ENCODE data around the gene ANO7.

Gene ANO7

GRCh38 chr2:241214766-241215165 is 26.3 kb downstream of the ANO7 start:
- peaks cover 3% of the 10 kb centered on the region for H3K4me1 ChIP-seq (ENCODE audit: insufficient read depth, low read length)
- no peaks in the 10 kb centered on the region for H3K27me3 ChIP-seq (ENCODE audit: control insufficient read depth in 1 of 2, insufficient read depth in 2 of 2, low read length in 2 of 2)
- no peaks in the 10 kb centered on the region for H3K9me3 ChIP-seq (ENCODE audit: low read length)
- H3K36me3 ChIP-seq (ENCODE audit: insufficient read depth, low read length): no peaks in the 10 kb centered on the region
- H3K9ac ChIP-seq (ENCODE audit: low read length): no peak overlapping the region
- no peak overlapping the region for H3K4me3 ChIP-seq (ENCODE audit: low read depth in 1 of 2, low read length in 2 of 2)
- H3K27ac ChIP-seq (ENCODE audit: low read depth, low read length): no peak overlapping the region

- Histone ChIP-seq H3K27me3 (ENCODE audit: control insufficient read depth in 1 of 2, insufficient read depth in 2 of 2, low read length in 2 of 2) (no peaks in the 10 kb centered on the region), H3K36me3 (ENCODE audit: insufficient read depth, low read length) (no peaks in the 10 kb centered on the region), H3K9ac (ENCODE audit: low read length) (no peak overlapping the region), H3K27ac (ENCODE audit: low read depth, low read length) (no peak overlapping the region), H3K4me3 (ENCODE audit: low read depth in 1 of 2, low read length in 2 of 2) (no peak overlapping the region), H3K4me1 (ENCODE audit: insufficient read depth, low read length) (peaks cover 3% of the 10 kb centered on the region), H3K9me3 (ENCODE audit: low read length) (no peaks in the 10 kb centered on the region)
These were observed 26.9 kb downstream of the ANO7 start for GRCh38 chr2:241215421-241215820.

GRCh38 chr2:241216211-241216761 is 27.8 kb downstream of the ANO7 start:
- Histone ChIP-seq H3K9ac (ENCODE audit: low read length) (no peak overlapping the region), H3K27ac (ENCODE audit: low read depth, low read length) (no peak overlapping the region), H3K4me1 (ENCODE audit: insufficient read depth, low read length) (peaks cover 3% of the 10 kb centered on the region), H3K4me3 (ENCODE audit: low read depth in 1 of 2, low read length in 2 of 2) (no peak overlapping the region), H3K9me3 (ENCODE audit: low read length) (no peaks in the 10 kb centered on the region), H3K36me3 (ENCODE audit: insufficient read depth, low read length) (no peaks in the 10 kb centered on the region), H3K27me3 (ENCODE audit: control insufficient read depth in 1 of 2, insufficient read depth in 2 of 2, low read length in 2 of 2) (no peaks in the 10 kb centered on the region)

- H3K27ac ChIP-seq (ENCODE audit: low read depth, low read length): peak overlapping the region; percentile 52
- no peaks in the 10 kb centered on the region for H3K27me3 ChIP-seq (ENCODE audit: control insufficient read depth in 1 of 2, insufficient read depth in 2 of 2, low read length in 2 of 2)
- no peak overlapping the region for H3K9ac ChIP-seq (ENCODE audit: low read length)
- H3K9me3 ChIP-seq (ENCODE audit: low read length): no peaks in the 10 kb centered on the region
- H3K4me3 ChIP-seq (ENCODE audit: low read depth in 1 of 2, low read length in 2 of 2): peak overlapping the region; percentile 38 to 45
- no peaks in the 10 kb centered on the region for H3K36me3 ChIP-seq (ENCODE audit: insufficient read depth, low read length)
- peaks cover 3% of the 10 kb centered on the region for H3K4me1 ChIP-seq (ENCODE audit: insufficient read depth, low read length)
These were observed 29.0 kb downstream of the ANO7 start for GRCh38 chr2:241217320-241218031.

GRCh38 chr2:241218131-241219029 is 29.9 kb downstream of the ANO7 start:
- Histone ChIP-seq H3K27ac (ENCODE audit: low read depth, low read length) (no peak overlapping the region), H3K4me3 (ENCODE audit: low read depth in 1 of 2, low read length in 2 of 2) (peak overlapping the region; percentile 27 to 32), H3K27me3 (ENCODE audit: control insufficient read depth in 1 of 2, insufficient read depth in 2 of 2, low read length in 2 of 2) (no peaks in the 10 kb centered on the region), H3K4me1 (ENCODE audit: insufficient read depth, low read length) (peaks cover 3% of the 10 kb centered on the region), H3K9me3 (ENCODE audit: low read length) (no peaks in the 10 kb centered on the region), H3K9ac (ENCODE audit: low read length) (no peak overlapping the region), H3K36me3 (ENCODE audit: insufficient read depth, low read length) (no peaks in the 10 kb centered on the region)

GRCh38 chr2:241219030-241219382 is 30.5 kb downstream of the ANO7 start:
- Histone ChIP-seq H3K4me3 (ENCODE audit: low read depth in 1 of 2, low read length in 2 of 2) (peak overlapping the region in 1 of 2 donors; percentile 32), H3K9ac (ENCODE audit: low read length) (no peak overlapping the region)

GRCh38 chr2:241219856-241220356 is 31.4 kb downstream of the ANO7 start:
- H3K36me3 ChIP-seq (ENCODE audit: insufficient read depth, low read length): no peaks in the 10 kb centered on the region

More at GRCh38 chr2:241219030-241219382, 30.5 kb downstream of the ANO7 start:
- Histone ChIP-seq H3K36me3 (ENCODE audit: insufficient read depth, low read length) (no peaks in the 10 kb centered on the region), H3K27me3 (ENCODE audit: control insufficient read depth in 1 of 2, insufficient read depth in 2 of 2, low read length in 2 of 2) (no peaks in the 10 kb centered on the region), H3K4me1 (ENCODE audit: insufficient read depth, low read length) (peaks cover 3% of the 10 kb centered on the region), H3K27ac (ENCODE audit: low read depth, low read length) (no peak overlapping the region), H3K9me3 (ENCODE audit: low read length) (no peaks in the 10 kb centered on the region)

GRCh38 chr2:241223211-241224017 is 34.9 kb downstream of the ANO7 start:
- Histone ChIP-seq H3K9ac (ENCODE audit: low read length) (no peak overlapping the region), H3K9me3 (ENCODE audit: low read length) (no peaks in the 10 kb centered on the region), H3K4me3 (ENCODE audit: low read depth in 1 of 2, low read length in 2 of 2) (no peak overlapping the region), H3K36me3 (ENCODE audit: insufficient read depth, low read length) (peaks cover 15% of the 10 kb centered on the region), H3K4me1 (ENCODE audit: insufficient read depth, low read length) (peaks cover 3% of the 10 kb centered on the region), H3K27ac (ENCODE audit: low read depth, low read length) (no peak overlapping the region), H3K27me3 (ENCODE audit: control insufficient read depth in 1 of 2, insufficient read depth in 2 of 2, low read length in 2 of 2) (no peaks in the 10 kb centered on the region)

More at GRCh38 chr2:241219856-241220356, 31.4 kb downstream of the ANO7 start:
- Histone ChIP-seq H3K9me3 (ENCODE audit: low read length) (no peaks in the 10 kb centered on the region), H3K9ac (ENCODE audit: low read length) (no peak overlapping the region), H3K27me3 (ENCODE audit: control insufficient read depth in 1 of 2, insufficient read depth in 2 of 2, low read length in 2 of 2) (no peaks in the 10 kb centered on the region), H3K27ac (ENCODE audit: low read depth, low read length) (no peak overlapping the region), H3K4me1 (ENCODE audit: insufficient read depth, low read length) (peaks cover 3% of the 10 kb centered on the region), H3K4me3 (ENCODE audit: low read depth in 1 of 2, low read length in 2 of 2) (no peak overlapping the region)

- H3K4me1 ChIP-seq (ENCODE audit: insufficient read depth, low read length): no peaks in the 10 kb centered on the region
- H3K9ac ChIP-seq (ENCODE audit: low read length): no peak overlapping the region
- peaks cover 23% of the 10 kb centered on the region for H3K36me3 ChIP-seq (ENCODE audit: insufficient read depth, low read length)
- no peak overlapping the region for H3K4me3 ChIP-seq (ENCODE audit: low read depth in 1 of 2, low read length in 2 of 2)
- no peaks in the 10 kb centered on the region for H3K9me3 ChIP-seq (ENCODE audit: low read length)
- H3K27ac ChIP-seq (ENCODE audit: low read depth, low read length): no peak overlapping the region
- H3K27me3 ChIP-seq (ENCODE audit: control insufficient read depth in 1 of 2, insufficient read depth in 2 of 2, low read length in 2 of 2): no peaks in the 10 kb centered on the region
These were observed 35.8 kb downstream of the ANO7 start for GRCh38 chr2:241224018-241224850.

GRCh38 chr2:241224851-241225438 is 36.5 kb downstream of the ANO7 start:
- Histone ChIP-seq H3K9me3 (ENCODE audit: low read length) (no peaks in the 10 kb centered on the region), H3K27ac (ENCODE audit: low read depth, low read length) (no peak overlapping the region), H3K27me3 (ENCODE audit: control insufficient read depth in 1 of 2, insufficient read depth in 2 of 2, low read length in 2 of 2) (no peaks in the 10 kb centered on the region), H3K36me3 (ENCODE audit: insufficient read depth, low read length) (peaks cover 28% of the 10 kb centered on the region), H3K9ac (ENCODE audit: low read length) (no peak overlapping the region), H3K4me3 (ENCODE audit: low read depth in 1 of 2, low read length in 2 of 2) (no peak overlapping the region), H3K4me1 (ENCODE audit: insufficient read depth, low read length) (no peaks in the 10 kb centered on the region)

All from muscle layer of colon (tissue), 2 donors.